Activated CD8-positive, alpha-beta memory T cell treated with anti-CD3 and anti-CD28 coated beads, Interleukin-2, amount 50 U/mL, for 24 hours (primary cell): Measurements from ENCODE around the gene USP47.

Source experiments
- DNase-seq: peaks from one replicate; pipeline ENCODE4 v3.0.0-alpha.2; 2020; ENCODE audit errors: extremely low read depth

Gene USP47

GRCh38 chr11:11981840-11982239, 140.1 kb downstream of the USP47 start:
- no peak for DNase-seq

DNA sequence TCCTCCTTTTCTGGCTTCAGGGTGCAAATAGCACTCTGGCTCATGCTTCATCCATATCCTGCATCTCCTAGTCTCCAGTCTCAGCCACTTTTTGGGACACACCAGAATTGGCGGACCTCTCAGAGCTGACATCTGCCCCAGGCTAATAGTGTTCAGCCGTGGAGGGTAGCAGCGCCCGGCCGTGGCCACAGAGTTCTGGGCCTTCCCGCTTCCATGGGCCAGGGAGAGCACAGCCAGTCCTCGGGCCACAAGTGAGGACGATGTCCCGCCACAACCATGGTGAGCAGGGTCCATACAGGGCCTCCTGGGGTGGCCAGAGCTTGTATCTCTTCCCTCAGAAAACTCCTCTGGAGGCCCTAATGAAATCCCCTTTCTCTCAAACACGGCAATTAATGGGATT, 140.7 kb downstream of the USP47 start:
- DNase-seq: no peak

- no peak for DNase-seq
These were observed 141.2 kb downstream of the USP47 start for GRCh38 chr11:11982975-11983374.

GRCh38 chr11:11983427-11983826, 141.7 kb downstream of the USP47 start:
- DNase-seq: no peak

- DNase-seq: no peak
These were observed 142.8 kb downstream of the USP47 start for GRCh38 chr11:11984563-11984962.

DNA sequence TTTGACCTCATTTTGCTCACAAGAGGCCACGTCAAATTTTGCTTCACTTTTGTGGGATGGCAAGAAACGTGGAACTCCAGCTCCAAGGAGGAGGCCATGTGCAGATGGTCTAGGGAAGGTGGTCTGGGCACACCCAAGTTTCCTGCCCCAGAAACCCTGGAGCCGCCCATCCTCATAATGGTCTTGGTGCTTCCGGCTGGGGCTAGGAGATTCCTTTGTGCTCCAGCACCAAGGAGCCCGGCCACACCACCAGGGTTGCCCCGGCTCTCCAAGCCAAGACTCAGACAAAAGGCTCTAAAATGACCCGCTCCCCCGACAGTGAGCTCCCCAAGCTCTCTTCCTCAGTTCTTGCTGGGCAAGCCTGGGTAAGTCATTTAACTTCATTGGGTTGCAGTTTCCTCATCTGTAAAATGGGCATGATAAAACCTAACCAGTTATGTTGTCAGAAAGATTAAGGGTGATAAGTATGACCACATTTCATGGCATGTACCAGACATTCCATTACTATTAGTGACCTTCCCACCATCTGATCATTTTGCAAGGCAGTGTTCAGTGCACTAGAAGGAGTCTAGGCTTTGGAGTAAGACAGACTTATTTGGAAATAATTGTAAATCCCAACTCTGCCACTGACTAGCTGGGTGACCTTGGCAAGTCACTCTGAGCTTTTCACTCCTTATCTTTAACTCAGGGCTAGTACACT, 143.4 kb downstream of the USP47 start:
- DNase-seq: no peak

DNA sequence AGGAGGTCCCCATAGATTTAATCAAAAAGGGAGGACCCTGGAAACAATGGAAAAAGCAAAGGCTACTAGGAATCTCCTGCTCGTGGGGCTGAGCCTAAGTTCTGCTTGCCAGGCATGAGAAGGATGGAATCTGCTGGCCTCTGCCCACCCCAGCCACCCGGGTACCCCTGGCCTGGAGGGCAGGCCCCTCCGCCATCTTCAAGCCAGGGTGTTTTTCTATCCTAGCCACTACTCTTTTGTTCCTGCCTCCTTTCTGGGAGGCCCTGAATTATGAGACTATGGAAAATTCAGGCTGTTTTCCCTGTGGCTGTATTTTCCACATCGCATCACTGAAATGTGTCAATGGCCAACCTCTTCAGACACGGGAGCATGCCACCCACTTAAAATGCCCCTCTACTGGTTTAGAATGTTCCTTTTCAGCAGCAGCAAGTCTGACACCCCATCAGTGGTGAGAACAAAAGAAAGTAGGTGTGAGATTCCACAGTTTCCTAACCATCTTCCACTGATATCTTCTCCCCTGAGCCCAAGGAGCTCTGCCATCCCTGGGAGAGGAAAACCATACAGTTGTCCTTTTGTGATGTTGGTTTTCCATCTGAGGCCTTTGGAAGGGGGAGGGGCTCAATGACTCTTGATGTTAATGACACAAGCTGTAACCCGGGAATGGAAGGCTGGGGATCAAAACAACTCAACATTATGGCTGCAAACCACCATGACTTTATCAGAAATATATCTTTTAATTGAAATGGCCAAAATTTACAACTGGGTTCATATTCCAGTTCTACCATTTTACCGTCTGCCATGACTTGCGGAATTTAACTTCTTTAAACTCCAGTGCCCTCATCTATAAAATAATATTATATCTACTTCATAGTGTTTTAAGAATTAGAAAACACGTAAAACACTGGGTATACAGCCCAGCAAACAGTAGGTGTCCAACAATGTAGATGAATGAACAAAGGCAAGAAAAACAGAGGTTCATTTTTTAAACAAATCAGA, 144.5 kb downstream of the USP47 start:
- no peak for DNase-seq

- no peak for DNase-seq
These were observed 145.8 kb downstream of the USP47 start for GRCh38 chr11:11987503-11988022.

DNA sequence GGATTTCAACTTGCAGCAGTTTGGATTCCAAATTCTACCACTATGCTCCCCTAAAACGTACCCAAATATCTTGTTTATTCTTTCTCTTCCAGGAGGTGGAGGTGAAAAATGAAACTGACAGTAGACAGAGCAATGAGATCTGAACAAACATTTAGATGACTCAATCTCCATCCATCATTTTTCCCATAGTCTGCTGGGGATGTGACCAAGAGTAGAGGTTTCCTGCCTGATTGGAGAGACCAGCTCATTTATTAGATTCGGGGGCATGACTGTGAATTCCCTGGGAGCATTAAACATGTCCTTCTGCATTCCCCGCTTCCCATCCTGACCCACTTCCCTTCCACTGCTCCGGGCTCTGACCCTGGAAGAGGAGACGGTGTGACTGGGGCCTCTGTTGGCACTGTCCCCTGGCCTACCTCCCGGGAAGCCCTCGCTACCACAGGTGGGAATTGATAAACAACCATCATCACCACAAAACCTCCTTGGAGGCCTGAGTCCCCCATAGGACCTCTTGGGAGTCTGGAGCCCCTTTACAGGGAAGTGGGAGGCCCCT, 146.4 kb downstream of the USP47 start:
- no peak for DNase-seq

GRCh38 chr11:11988681-11989261, 147.0 kb downstream of the USP47 start:
- no peak for DNase-seq

GRCh38 chr11:11989774-11990744, 148.3 kb downstream of the USP47 start:
- no peak for DNase-seq

DNA sequence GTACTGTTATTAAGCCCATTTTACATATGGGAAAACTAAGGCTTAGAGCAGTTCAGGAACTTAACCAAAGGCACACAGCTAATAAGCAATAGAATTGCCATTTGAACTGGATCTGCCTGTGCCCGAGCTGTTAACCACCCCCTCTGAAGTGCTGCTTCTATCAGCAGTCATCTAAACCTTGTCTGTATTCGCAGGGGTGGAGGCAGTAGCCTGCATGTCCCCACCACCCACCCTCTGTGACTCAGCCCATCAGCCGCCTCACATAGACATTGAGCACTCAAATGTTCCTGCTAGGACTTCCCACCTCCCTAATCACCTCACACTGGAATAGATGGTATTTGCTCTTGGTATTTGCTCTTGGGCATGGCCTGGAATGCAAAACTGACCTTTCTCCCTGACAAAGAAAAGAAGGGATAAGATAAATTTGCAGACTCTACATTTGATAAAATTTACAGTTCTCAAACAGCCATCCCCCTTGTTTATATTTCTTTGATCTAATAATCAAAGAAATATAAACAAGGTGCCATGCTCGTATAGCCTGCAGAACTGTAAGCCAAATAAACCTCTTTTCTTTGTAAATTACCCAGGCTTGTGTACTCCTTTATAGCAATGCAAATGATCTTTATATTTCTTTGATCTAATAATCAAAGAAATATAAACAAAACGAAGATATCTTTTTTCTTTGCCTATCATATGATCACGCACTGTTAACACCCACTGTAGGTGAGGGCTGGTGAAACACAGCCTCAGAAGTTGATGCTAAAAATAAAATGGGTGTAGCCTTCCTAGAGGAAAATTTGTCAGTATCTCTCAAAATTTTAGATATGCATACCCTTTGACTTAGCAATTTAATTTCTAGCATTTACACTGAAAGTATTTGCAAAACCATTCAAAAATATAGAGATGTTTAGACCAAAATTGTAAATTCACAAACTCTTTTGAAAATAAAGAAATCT, 150.8 kb downstream of the USP47 start:
- DNase-seq: no peak

GRCh38 chr11:11993839-11994238, 152.1 kb downstream of the USP47 start:
- DNase-seq: no peak

- no peak for DNase-seq
These were observed 153.8 kb downstream of the USP47 start for GRCh38 chr11:11995601-11996000.

DNA sequence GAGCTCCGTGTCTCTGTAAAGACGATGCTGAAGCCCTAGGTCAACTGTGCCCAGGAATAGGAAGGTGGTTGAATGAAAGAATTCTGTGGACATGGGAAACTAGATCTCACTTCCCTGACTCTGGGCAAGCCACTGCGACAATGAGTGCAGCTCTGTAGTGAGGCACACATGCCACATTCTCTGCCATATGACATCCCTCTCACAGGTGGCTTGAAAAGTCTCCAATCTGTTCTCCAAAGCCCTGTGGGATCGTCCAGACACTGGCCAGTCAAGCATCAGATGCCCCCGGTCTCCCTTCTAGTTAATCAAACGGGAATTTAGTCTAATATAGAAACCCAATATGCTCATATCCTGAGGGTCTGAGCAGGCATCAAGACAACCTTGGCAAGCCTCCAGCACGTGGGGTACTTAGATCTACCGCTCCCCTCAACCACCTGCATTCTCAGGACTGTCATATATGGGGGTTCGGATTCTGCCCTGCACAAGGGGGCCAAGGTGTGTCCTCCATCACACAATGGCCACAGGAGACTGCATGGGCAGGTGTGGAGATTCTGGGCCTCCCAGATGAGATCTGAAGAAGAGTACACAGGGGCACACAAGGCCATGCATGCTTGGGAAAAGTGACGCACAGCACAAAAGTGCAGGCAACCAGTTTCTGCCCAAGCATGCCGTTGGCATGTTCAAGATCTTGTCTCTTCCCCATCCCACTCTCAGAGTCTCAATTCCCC, 154.7 kb downstream of the USP47 start:
- DNase-seq: no peak

GRCh38 chr11:11997049-11997322, 155.2 kb downstream of the USP47 start:
- DNase-seq: no peak

DNA sequence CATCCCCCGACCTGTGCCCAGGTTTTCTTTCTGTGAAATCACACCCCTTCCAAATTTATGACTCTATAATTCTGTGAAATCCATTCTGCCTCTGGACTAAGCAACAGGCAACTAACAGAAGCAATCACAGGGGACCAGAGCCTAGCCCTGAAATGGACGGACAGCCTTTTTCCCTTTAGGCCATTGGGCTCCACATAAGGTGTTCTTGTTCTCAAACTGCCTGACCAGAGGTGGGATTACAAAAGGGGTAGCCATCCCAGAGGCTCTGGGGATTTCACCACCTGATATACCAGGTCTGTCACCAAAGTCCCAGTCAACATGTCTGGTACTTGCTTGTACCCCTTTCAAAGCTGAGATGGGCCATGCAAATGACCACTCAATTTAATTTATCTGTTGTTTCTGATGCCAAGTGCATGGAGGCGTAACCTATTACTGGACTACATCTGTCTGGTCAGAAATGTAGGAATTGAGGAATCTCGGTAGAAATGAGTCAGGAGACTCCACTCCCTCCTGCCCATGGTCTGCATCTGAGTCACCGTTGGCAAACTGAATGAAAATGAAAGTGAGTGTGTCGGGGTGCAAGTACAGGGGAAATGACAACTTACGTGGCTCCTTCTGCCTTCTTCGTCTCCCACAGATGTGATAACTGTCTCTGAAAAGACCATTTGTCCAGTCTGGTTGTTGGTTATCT, 156.5 kb downstream of the USP47 start:
- no peak for DNase-seq

- no peak for DNase-seq
These were observed 159.4 kb downstream of the USP47 start for GRCh38 chr11:12001186-12001585.

- no peak for DNase-seq
These were observed 161.6 kb downstream of the USP47 start for GRCh38 chr11:12003336-12003735.
